ENCODE data around the gene GRIA4. TPM values are rescaled to one million over a fixed set of nuclear protein-coding genes. Genes with fewer than 3 reads are reported as not detected.

GRIA4 gene
- total RNA-seq, 1 donor: 5.2 TPM

GRCh38 chr11:105588001-105588400 is 21.9 kb upstream of the GRIA4 start:
- no peak for TF ChIP-seq CTCF (IDR thresholded peaks at IDR 0.05; ENCODE audit: insufficient read depth, low read depth, low read length)
- peak; percentile 36 for DNase-seq (ENCODE audit: low read depth)
- H3K4me3 ChIP-seq (ENCODE audit: low read depth, low read length): no peak overlapping the region

GRCh38 chr11:105589346-105589745 is 20.5 kb upstream of the GRIA4 start:
- TF ChIP-seq CTCF (IDR thresholded peaks at IDR 0.05; ENCODE audit: insufficient read depth, low read depth, low read length): no peak
- no peak overlapping the region for H3K4me3 ChIP-seq (ENCODE audit: low read depth, low read length)
- DNase-seq (ENCODE audit: low read depth): no peak

- no peak overlapping the region for H3K4me3 ChIP-seq (ENCODE audit: low read depth, low read length)
- DNase-seq (ENCODE audit: low read depth): no peak
These were observed 17.8 kb upstream of the GRIA4 start for GRCh38 chr11:105592035-105592434.

GRCh38 chr11:105598371-105598770 is 11.5 kb upstream of the GRIA4 start:
- DNase-seq (ENCODE audit: low read depth): no peak
- no peak for TF ChIP-seq CTCF (IDR thresholded peaks at IDR 0.05; ENCODE audit: insufficient read depth, low read depth, low read length)
- H3K4me3 ChIP-seq (ENCODE audit: low read depth, low read length): no peak overlapping the region

More at GRCh38 chr11:105592035-105592434, 17.8 kb upstream of the GRIA4 start:
- TF ChIP-seq CTCF (IDR thresholded peaks at IDR 0.05; ENCODE audit: insufficient read depth, low read depth, low read length): no peak

- no peak for TF ChIP-seq CTCF (IDR thresholded peaks at IDR 0.05; ENCODE audit: insufficient read depth, low read depth, low read length)
- no peak overlapping the region for H3K4me3 ChIP-seq (ENCODE audit: low read depth, low read length)
- no peak for DNase-seq (ENCODE audit: low read depth)
These were observed 6.7 kb upstream of the GRIA4 start for GRCh38 chr11:105603156-105603555.

- peak; percentile 7 for DNase-seq (ENCODE audit: low read depth)
- H3K4me3 ChIP-seq (ENCODE audit: low read depth, low read length): no peak overlapping the region
- TF ChIP-seq CTCF (IDR thresholded peaks at IDR 0.05; ENCODE audit: insufficient read depth, low read depth, low read length): peak; percentile 46
These were observed 512 bp upstream of the GRIA4 start for GRCh38 chr11:105609341-105609781.

GRCh38 chr11:105610871-105611571 is 1.1 kb downstream of the GRIA4 start:
- H3K4me3 ChIP-seq (ENCODE audit: low read depth, low read length): peak overlapping the region; percentile 49
- no peak for DNase-seq (ENCODE audit: low read depth)
- TF ChIP-seq CTCF (IDR thresholded peaks at IDR 0.05; ENCODE audit: insufficient read depth, low read depth, low read length): no peak
